ENCODE results near the gene TIE1.

The TIE1 gene

GRCh38 chr1:43276673-43277072 lies 24.1 kb upstream of the TIE1 start (continued):
- TF ChIP-seq TCF4 (CRISPR knock-in tag; IDR thresholded peaks at IDR 0.05; ENCODE audit: borderline replicate concordance) (no peak), ZFP30 (CRISPR knock-in tag; IDR thresholded peaks at IDR 0.05) (no peak), ZNF565 (CRISPR knock-in tag; conservative IDR thresholded peaks at IDR 0.05; ENCODE audit: low read depth) (no peak), BACH2 (CRISPR knock-in tag; IDR thresholded peaks at IDR 0.05; ENCODE audit: borderline replicate concordance) (no peak), ZNF8 (CRISPR knock-in tag; IDR thresholded peaks at IDR 0.05) (no peak), CREB5 (CRISPR knock-in tag; IDR thresholded peaks at IDR 0.05; ENCODE audit: low read depth) (no peak), PPARA (CRISPR knock-in tag; IDR thresholded peaks at IDR 0.05; ENCODE audit: borderline replicate concordance) (no peak), CSDC2 (CRISPR knock-in tag; IDR thresholded peaks at IDR 0.05) (no peak), ZC3H10 (CRISPR knock-in tag; IDR thresholded peaks at IDR 0.05) (no peak)

- no peak for ATAC-seq
- TF ChIP-seq ESRRG (CRISPR knock-in tag; IDR thresholded peaks at IDR 0.05) (no peak), ZNF565 (CRISPR knock-in tag; conservative IDR thresholded peaks at IDR 0.05; ENCODE audit: low read depth) (no peak), ZNF8 (CRISPR knock-in tag; IDR thresholded peaks at IDR 0.05) (no peak), OSR1 (CRISPR knock-in tag; IDR thresholded peaks at IDR 0.05) (no peak), ISL1 (CRISPR knock-in tag; IDR thresholded peaks at IDR 0.05) (no peak), TCF4 (CRISPR knock-in tag; IDR thresholded peaks at IDR 0.05; ENCODE audit: borderline replicate concordance) (no peak)
These were observed 23.5 kb upstream of the TIE1 start for GRCh38 chr1:43277116-43277876.

- ATAC-seq = no peak
- TF ChIP-seq ZC3H10 (CRISPR knock-in tag; IDR thresholded peaks at IDR 0.05) (no peak), ISL1 (CRISPR knock-in tag; IDR thresholded peaks at IDR 0.05) (no peak), TOX (CRISPR knock-in tag; IDR thresholded peaks at IDR 0.05; ENCODE audit: borderline replicate concordance) (no peak), RARB (CRISPR knock-in tag; IDR thresholded peaks at IDR 0.05) (no peak), ZNF565 (CRISPR knock-in tag; conservative IDR thresholded peaks at IDR 0.05; ENCODE audit: low read depth) (no peak), OSR1 (CRISPR knock-in tag; IDR thresholded peaks at IDR 0.05) (no peak), GLIS3 (CRISPR knock-in tag; IDR thresholded peaks at IDR 0.05) (no peak), ZFP30 (CRISPR knock-in tag; IDR thresholded peaks at IDR 0.05) (no peak), ZFP3 (CRISPR knock-in tag; IDR thresholded peaks at IDR 0.05) (no peak), SNAI2 (CRISPR knock-in tag; IDR thresholded peaks at IDR 0.05) (no peak), TCF4 (CRISPR knock-in tag; IDR thresholded peaks at IDR 0.05; ENCODE audit: borderline replicate concordance) (no peak)
These were observed 21.6 kb upstream of the TIE1 start for GRCh38 chr1:43279161-43279560.

- TF ChIP-seq CSRNP3 (CRISPR knock-in tag; IDR thresholded peaks at IDR 0.05) = no peak
- TF ChIP-seq BACH2 (CRISPR knock-in tag; IDR thresholded peaks at IDR 0.05; ENCODE audit: borderline replicate concordance) = no peak
- TF ChIP-seq CREB5 (CRISPR knock-in tag; IDR thresholded peaks at IDR 0.05; ENCODE audit: low read depth) = no peak
- TF ChIP-seq TCF4 (CRISPR knock-in tag; IDR thresholded peaks at IDR 0.05; ENCODE audit: borderline replicate concordance) = no peak
- no peak for TF ChIP-seq TOX (CRISPR knock-in tag; IDR thresholded peaks at IDR 0.05; ENCODE audit: borderline replicate concordance)
- TF ChIP-seq ZNF70 (CRISPR knock-in tag; IDR thresholded peaks at IDR 0.05) = no peak
- no peak for TF ChIP-seq GLIS3 (CRISPR knock-in tag; IDR thresholded peaks at IDR 0.05)
- TF ChIP-seq POU6F1 (CRISPR knock-in tag; IDR thresholded peaks at IDR 0.05; ENCODE audit: borderline replicate concordance, low read depth) = no peak
- TF ChIP-seq TSHZ2 (CRISPR knock-in tag; IDR thresholded peaks at IDR 0.05) = no peak
- no peak for TF ChIP-seq PPARA (CRISPR knock-in tag; IDR thresholded peaks at IDR 0.05; ENCODE audit: borderline replicate concordance)
- TF ChIP-seq ISL1 (CRISPR knock-in tag; IDR thresholded peaks at IDR 0.05) = no peak
- no peak for TF ChIP-seq OSR1 (CRISPR knock-in tag; IDR thresholded peaks at IDR 0.05)
- no peak for TF ChIP-seq ZFP30 (CRISPR knock-in tag; IDR thresholded peaks at IDR 0.05)
- no peak for TF ChIP-seq ESRRG (CRISPR knock-in tag; IDR thresholded peaks at IDR 0.05)
- no peak for TF ChIP-seq SNAI2 (CRISPR knock-in tag; IDR thresholded peaks at IDR 0.05)
- no peak for TF ChIP-seq ZFP3 (CRISPR knock-in tag; IDR thresholded peaks at IDR 0.05)
- TF ChIP-seq ZNF565 (CRISPR knock-in tag; conservative IDR thresholded peaks at IDR 0.05; ENCODE audit: low read depth) = no peak
- no peak for TF ChIP-seq PATZ1 (CRISPR knock-in tag; IDR thresholded peaks at IDR 0.05; ENCODE audit: borderline replicate concordance)
- TF ChIP-seq RARB (CRISPR knock-in tag; IDR thresholded peaks at IDR 0.05) = no peak
- ATAC-seq = no peak
These were observed 21.1 kb upstream of the TIE1 start for GRCh38 chr1:43279666-43280065.

Measured in SK-N-SH treated with all-trans-retinoic acid at 6 μM for 48 hours (cell line).